GM23248 (cell line): ENCODE data around the gene DENND5B. TPM values are rescaled to one million over a fixed set of nuclear protein-coding genes. Genes with fewer than 3 reads are reported as not detected.
"Not testable (repeated sequence)": the region's sequence is repeated elsewhere in the genome, so short reads cannot be mapped to it uniquely, and the experiment has no call there.

ENCODE experiments used
- DNase-seq: peaks from one replicate; pipeline ENCODE4 v3.0.0-alpha.2; 2015
- H2AFZ ChIP-seq: fragments of 200-600 bp; sonication (generic); 2 replicates; pipeline ENCODE4 v1.6.1; 2016; ENCODE audit warnings: antibody characterized with exemption
- H3F3A ChIP-seq: fragments of 200-600 bp; sonication (generic); 2 replicates; pipeline ENCODE4 v1.6.1; 2016; ENCODE audit warnings: mild to moderate bottlenecking, antibody characterized with exemption, mixed run types; ENCODE audit not compliant: insufficient read depth
- H3K27ac ChIP-seq: fragments of 200-600 bp; sonication (generic); 2 replicates; pipeline ENCODE4 v1.5.1; 2016; ENCODE audit warnings: mild to moderate bottlenecking
- H3K27me3 ChIP-seq: fragments of 200-600 bp; sonication (generic); replicated peaks from 2 replicates; pipeline ENCODE4 v1.6.1; 2016; ENCODE audit warnings: mild to moderate bottlenecking; ENCODE audit not compliant: insufficient read depth
- H3K36me3 ChIP-seq: fragments of 200-600 bp; sonication (generic); 2 replicates; pipeline ENCODE4 v1.6.1; 2016; ENCODE audit warnings: low read depth, mild to moderate bottlenecking
- H3K4me1 ChIP-seq: fragments of 200-600 bp; sonication (generic); 2 replicates; pipeline ENCODE4 v1.6.1; 2016; ENCODE audit warnings: mild to moderate bottlenecking; ENCODE audit not compliant: insufficient read depth
- H3K4me2 ChIP-seq: fragments of 200-600 bp; sonication (generic); one replicate; pipeline ENCODE4 v1.6.1; 2016; ENCODE audit warnings: mild to moderate bottlenecking; ENCODE audit not compliant: unreplicated experiment
- H3K4me3 ChIP-seq: fragments of 200-600 bp; sonication (generic); 2 replicates; pipeline ENCODE4 v1.5.1; 2016; ENCODE audit warnings: mild to moderate bottlenecking
- H3K79me2 ChIP-seq: fragments of 200-600 bp; sonication (generic); 2 replicates; pipeline ENCODE4 v1.6.1; 2016; ENCODE audit warnings: mild to moderate bottlenecking; ENCODE audit not compliant: insufficient read depth
- H3K9ac ChIP-seq: fragments of 200-600 bp; sonication (generic); 2 replicates; pipeline ENCODE4 v1.6.1; 2016; ENCODE audit warnings: mild to moderate bottlenecking
- H3K9me2 ChIP-seq: fragments of 200-600 bp; sonication (generic); 2 replicates; pipeline ENCODE4 v1.6.1; 2016; ENCODE audit warnings: mixed run types, mild to moderate bottlenecking, moderate library complexity; ENCODE audit not compliant: insufficient read depth
- H3K9me3 ChIP-seq: fragments of 200-600 bp; sonication (generic); one replicate; pipeline ENCODE4 v1.6.1; 2017; ENCODE audit warnings: low read depth
- H4K20me1 ChIP-seq: fragments of 200-600 bp; sonication (generic); 2 replicates; pipeline ENCODE4 v1.6.0; 2016; ENCODE audit not compliant: insufficient read depth
- EZH2 ChIP-seq: fragments of 200-600 bp; sonication (generic); IDR thresholded peaks from 2 replicates; pipeline ENCODE4 v1.6.1; 2018; ENCODE audit warnings: antibody characterized with exemption, mild to moderate bottlenecking; ENCODE audit not compliant: insufficient read depth, poor library complexity, severe bottlenecking
- EZH2phosphoT487 ChIP-seq: fragments of 200-600 bp; sonication (generic); IDR thresholded peaks from 2 replicates; pipeline ENCODE4 v1.6.1; 2018; ENCODE audit warnings: antibody characterized with exemption, moderate library complexity, mild to moderate bottlenecking, low read depth; ENCODE audit not compliant: insufficient read depth
- WGBS, 2 experiments: methylation state at CpG; one replicate each; pipeline ENCODE4 v1.1.6; 2015 to 2017; ENCODE audit warnings: low lambda C conversion rate in 2 of 2, low coverage in 1 of 2; ENCODE audit errors: missing lambda C conversion rate in 2 of 2; 5-methylcytosine and 5-hydroxymethylcytosine counted together
- in situ Hi-C: fragments of 300-500 bp; cut with MboI; formaldehyde crosslinking; loops from 2 replicates; pipeline ENCODE4 v1.15.0; 2020
- polyA plus RNA-seq: library from polyadenylated mRNA; unstranded; fragments of >200 nt; fragmentation: Nextera tagmentation; extraction: Ambion mirVana; gene quantifications from 2 replicates; pipeline ENCODE4 v1.2.1, GENCODE V29; 2016
- total RNA-seq: library from RNA; depleted of rRNA; stranded (reverse); fragments of >200 nt; shearing (Covaris generic); gene quantifications from 2 replicates; pipeline ENCODE4 v1.2.3, GENCODE V29; 2014

DENND5B gene
- total and polyA plus RNA-seq, 2 experiments from 2014 or later, result 9.9 to 12.0 TPM

- peak; percentile 40 for DNase-seq
- H4K20me1 ChIP-seq, result no peaks in the 10 kb centered on the region
- H3K4me1 ChIP-seq, result peaks cover 26% of the 10 kb centered on the region
- H3K36me3 ChIP-seq, result no peaks in the 10 kb centered on the region
- no peak overlapping the region for H3K27ac ChIP-seq
- no peaks in the 10 kb centered on the region for H3K27me3 ChIP-seq
- no peak overlapping the region for H3K9ac ChIP-seq
- no peak overlapping the region for H2AFZ ChIP-seq
- in situ Hi-C loops, result no loop called here
- TF ChIP-seq EZH2, result no peak
- no peak for TF ChIP-seq EZH2phosphoT487
- H3K79me2 ChIP-seq, result peaks cover 87% of the 10 kb centered on the region
- no peak overlapping the region for H3K4me2 ChIP-seq
- no peaks in the 10 kb centered on the region for H3K9me3 ChIP-seq
- no peak overlapping the region for H3K4me3 ChIP-seq
- WGBS, 2 experiments, result 51% methylated on average over 2 of the region's 2 CpGs
- peaks cover 15% of the 10 kb centered on the region for H3F3A ChIP-seq
- H3K9me2 ChIP-seq, result no peaks in the 10 kb centered on the region
Observed at GRCh38 chr12:31574803-31575575, 15.9 kb downstream of the DENND5B start.

DNA sequence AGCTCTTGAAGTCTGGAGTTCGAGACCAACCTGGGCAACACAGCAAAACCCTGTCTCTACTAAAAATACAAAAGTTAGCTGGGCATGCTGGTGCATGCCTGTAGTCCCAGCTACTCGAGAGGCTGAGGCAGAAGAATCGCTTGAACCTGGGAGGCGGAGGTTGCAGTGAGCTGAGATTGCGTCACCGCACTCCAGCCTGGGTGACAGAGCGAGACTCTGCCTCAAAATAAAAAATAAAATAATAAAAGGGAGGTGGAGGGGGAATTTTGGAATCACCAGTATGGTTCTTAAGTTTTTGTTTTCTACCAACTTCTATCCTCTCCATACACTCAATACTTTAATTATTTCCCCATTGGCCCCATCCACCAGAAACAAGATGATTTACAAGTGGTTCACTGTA, 16.6 kb downstream of the DENND5B start:
- H3K4me2 ChIP-seq, H3K36me3 ChIP-seq, H3K27me3 ChIP-seq, H3K9me2 ChIP-seq, H3K4me3 ChIP-seq, H3K9me3 ChIP-seq, H3K27ac ChIP-seq, H2AFZ ChIP-seq, H4K20me1 ChIP-seq, in situ Hi-C loops, H3K9ac ChIP-seq, DNase-seq: not testable (repeated sequence)
- H3F3A ChIP-seq, result peaks cover 15% of the 10 kb centered on the region
- peaks cover 89% of the 10 kb centered on the region for H3K79me2 ChIP-seq
- peaks cover 25% of the 10 kb centered on the region for H3K4me1 ChIP-seq
- 92 to 96% methylated on average over 7 of the region's 7 CpGs for WGBS, 2 experiments

GRCh38 chr12:31572900-31573600, 17.9 kb downstream of the DENND5B start:
- H3K9ac ChIP-seq, result no peak overlapping the region
- TF ChIP-seq EZH2 (no peak), EZH2phosphoT487 (no peak)
- H3F3A ChIP-seq, result peaks cover 3% of the 10 kb centered on the region; the same call in 1 of the 2 replicates
- in situ Hi-C loops, result no loop called here
- no peaks in the 10 kb centered on the region for H3K9me3 ChIP-seq
- no peak overlapping the region for H3K4me2 ChIP-seq
- no peak overlapping the region for H3K4me3 ChIP-seq
- H3K4me1 ChIP-seq, result peaks cover 12% of the 10 kb centered on the region
- no peaks in the 10 kb centered on the region for H3K9me2 ChIP-seq
- 95 to 97% methylated on average over 3 of the region's 3 CpGs for WGBS, 2 experiments
- peaks cover 95% of the 10 kb centered on the region for H3K79me2 ChIP-seq
- H3K27me3 ChIP-seq, result no peaks in the 10 kb centered on the region
- H3K36me3 ChIP-seq, result no peaks in the 10 kb centered on the region
- no peak overlapping the region for H3K27ac ChIP-seq
- H2AFZ ChIP-seq, result no peak overlapping the region
- H4K20me1 ChIP-seq, result no peaks in the 10 kb centered on the region
- DNase-seq, result no peak

- TF ChIP-seq EZH2phosphoT487, result no peak
- TF ChIP-seq EZH2, result no peak
- Histone ChIP-seq H3K9me3 (no peaks in the 10 kb centered on the region), H3F3A (no peaks in the 10 kb centered on the region), H3K4me3 (no peak overlapping the region), H2AFZ (no peak overlapping the region), H3K27ac (no peak overlapping the region), H3K4me1 (peaks cover 11% of the 10 kb centered on the region), H3K27me3 (no peaks in the 10 kb centered on the region), H3K36me3 (no peaks in the 10 kb centered on the region), H3K79me2 (peaks cover 98% of the 10 kb centered on the region), H3K4me2 (no peak overlapping the region), H3K9ac (no peak overlapping the region), H4K20me1 (no peaks in the 10 kb centered on the region), H3K9me2 (no peaks in the 10 kb centered on the region)
- in situ Hi-C loops, result no loop called here
- WGBS, 2 experiments, result 90 to 92% methylated on average over 5 of the region's 5 CpGs
- no peak for DNase-seq
Observed at GRCh38 chr12:31570880-31571279, 20.1 kb downstream of the DENND5B start.

- H3K9me3 ChIP-seq, H3F3A ChIP-seq, H4K20me1 ChIP-seq, in situ Hi-C loops, H3K27me3 ChIP-seq, H3K9ac ChIP-seq, DNase-seq, H3K4me2 ChIP-seq, H3K27ac ChIP-seq, H3K4me3 ChIP-seq, H3K9me2 ChIP-seq, H2AFZ ChIP-seq, H3K36me3 ChIP-seq, H3K4me1 ChIP-seq: not testable (repeated sequence)
- 92% methylated on average over 2 of the region's 2 CpGs for WGBS, 2 experiments
- H3K79me2 ChIP-seq, result peaks cover 98% of the 10 kb centered on the region
Observed at GRCh38 chr12:31569517-31569916, 21.4 kb downstream of the DENND5B start.
